COR-L47 (cell line): ENCODE measurements around the gene LRRC45.
"Not testable (repeated sequence)": the region's sequence is repeated elsewhere in the genome, so short reads cannot be mapped to it uniquely, and the experiment has no call there.

Experiments used
- DNase-seq: peaks from one replicate; lab custom pipeline; 2025; lab: John Stamatoyannopoulos, UW

Gene LRRC45

DNA sequence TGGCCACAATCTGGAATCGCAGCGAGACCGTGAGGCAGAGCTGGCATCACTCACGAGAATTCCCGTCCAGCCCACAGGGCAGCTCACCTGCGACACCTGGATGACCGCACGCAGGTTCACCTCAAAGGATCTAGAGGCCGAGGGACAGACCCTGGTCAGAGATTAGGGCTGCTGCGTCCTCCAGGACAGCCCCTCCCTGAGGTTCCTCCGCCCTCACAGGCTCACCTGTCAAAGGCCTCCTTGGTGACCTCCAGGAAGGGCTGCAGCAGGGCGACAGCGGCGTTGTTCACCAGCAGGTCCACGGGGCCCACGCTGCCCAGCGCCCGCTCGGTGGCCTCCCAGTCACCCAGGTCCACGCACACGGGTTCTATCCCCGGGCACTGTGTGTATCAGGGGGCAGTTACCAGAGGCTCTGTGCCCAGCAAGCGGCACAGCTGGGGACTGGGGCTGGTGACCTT, 13.6 kb downstream of the LRRC45 start:
- no peak for DNase-seq

- DNase-seq = peak; percentile 96
These were observed 14.2 kb downstream of the LRRC45 start, which contains the start of gene DCXR for GRCh38 chr17:82037092-82037888. Gene DCXR (minus strand): TSS chr17:82037697. CDS start chr17:82037682, 15 bp downstream.

- no peak for DNase-seq
These were observed 14.7 kb downstream of the LRRC45 start for GRCh38 chr17:82037889-82038195.

GRCh38 chr17:82038796-82039409, 15.8 kb downstream of the LRRC45 start:
- not testable (repeated sequence) for DNase-seq

DNA sequence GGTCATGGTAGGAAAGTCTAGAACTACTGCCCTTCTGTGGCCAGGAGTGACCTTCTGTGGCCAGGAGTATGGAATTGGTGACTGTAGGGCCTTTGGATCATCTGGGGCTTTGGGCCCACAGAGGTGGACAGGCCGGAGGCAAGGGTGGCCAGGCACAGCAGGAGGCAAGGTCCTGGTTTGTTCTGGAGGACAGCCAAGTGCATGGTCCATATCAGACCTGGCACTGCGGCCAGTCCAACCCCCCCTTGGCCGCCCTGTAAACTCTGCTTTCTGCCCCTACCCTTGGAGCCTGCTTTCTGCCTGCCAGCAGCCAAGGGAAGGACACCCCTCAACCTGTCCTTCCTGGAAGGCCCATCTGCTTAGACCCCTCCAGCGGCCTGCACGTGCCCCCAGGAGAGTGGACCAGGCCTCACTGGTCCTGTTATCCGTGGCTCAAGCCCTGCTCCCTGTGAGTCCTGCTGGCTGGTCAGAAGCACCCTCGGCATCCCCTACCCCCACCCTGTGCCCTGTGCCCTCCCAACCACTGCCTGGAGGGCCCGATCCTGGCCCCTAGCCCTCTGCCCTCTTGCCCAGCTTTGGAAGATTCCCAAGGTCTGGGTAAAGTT, 16.7 kb downstream of the LRRC45 start:
- DNase-seq = no peak

GRCh38 chr17:82041144-82041814, 18.2 kb downstream of the LRRC45 start:
- DNase-seq = no peak

- no peak for DNase-seq
These were observed 19.5 kb downstream of the LRRC45 start for GRCh38 chr17:82042649-82043048.

- no peak for DNase-seq
These were observed 20.4 kb downstream of the LRRC45 start for GRCh38 chr17:82043507-82043906.

GRCh38 chr17:82045936-82046484, 22.9 kb downstream of the LRRC45 start:
- DNase-seq = no peak

GRCh38 chr17:82046903-82047302, 23.8 kb downstream of the LRRC45 start:
- DNase-seq = no peak

GRCh38 chr17:82047379-82047778, 24.3 kb downstream of the LRRC45 start:
- no peak for DNase-seq

DNA sequence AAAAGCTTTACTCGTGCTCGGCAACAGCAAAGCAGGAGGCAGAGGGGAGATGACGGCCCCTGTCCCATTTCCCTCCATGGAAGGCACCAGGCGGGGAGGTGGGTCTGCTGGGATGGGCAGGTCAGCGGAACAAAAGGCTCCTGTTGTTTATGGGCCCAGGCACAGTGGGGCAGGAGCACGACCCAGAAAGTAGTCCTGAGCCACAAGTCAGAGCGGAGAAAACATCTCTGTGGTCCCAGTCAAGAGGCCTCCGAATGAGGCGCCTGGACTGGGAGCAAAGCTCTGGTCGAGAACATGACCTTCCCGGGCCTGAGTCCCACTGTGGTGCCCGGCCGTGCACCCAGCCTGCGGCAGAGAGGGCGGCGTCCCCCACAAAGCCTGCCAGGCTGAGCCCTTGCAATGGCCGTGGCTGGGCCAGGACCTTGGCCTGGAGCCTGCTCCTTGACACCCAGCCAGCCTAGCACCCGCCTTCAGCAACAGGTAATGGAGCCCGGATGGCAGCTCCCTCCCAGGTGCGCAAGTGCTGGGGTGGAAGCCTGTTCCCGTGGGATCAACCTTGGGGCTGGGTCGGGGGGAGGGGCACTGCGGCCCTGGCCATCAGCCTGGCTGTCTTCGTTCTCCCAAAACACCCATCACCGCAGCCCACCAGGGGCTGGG, 24.9 kb downstream of the LRRC45 start:
- DNase-seq = no peak

DNA sequence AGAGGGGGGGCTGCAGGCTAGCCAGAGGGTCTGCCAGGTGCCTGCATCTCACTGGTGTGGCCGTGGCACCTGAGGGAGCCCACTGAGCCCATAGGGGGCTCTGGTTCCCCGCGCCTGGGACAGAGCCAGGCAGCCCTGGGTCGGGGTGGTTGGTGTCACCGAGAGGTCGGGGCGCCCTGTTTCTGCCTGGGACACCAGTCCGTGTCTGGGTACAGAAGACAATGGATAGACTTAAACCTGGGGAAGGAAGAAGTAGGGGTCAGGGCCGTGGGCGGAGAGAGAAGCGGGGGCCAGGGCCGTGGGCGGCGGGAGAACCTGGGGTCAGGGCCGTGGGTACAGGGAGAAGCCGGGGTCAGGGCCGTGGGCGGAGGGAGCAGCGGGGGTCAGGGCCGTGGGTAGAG, 25.5 kb downstream of the LRRC45 start:
- DNase-seq = no peak

GRCh38 chr17:82049106-82049505, 26.0 kb downstream of the LRRC45 start:
- DNase-seq = no peak

- DNase-seq = no peak
These were observed 26.4 kb downstream of the LRRC45 start for GRCh38 chr17:82049521-82049971.

DNA sequence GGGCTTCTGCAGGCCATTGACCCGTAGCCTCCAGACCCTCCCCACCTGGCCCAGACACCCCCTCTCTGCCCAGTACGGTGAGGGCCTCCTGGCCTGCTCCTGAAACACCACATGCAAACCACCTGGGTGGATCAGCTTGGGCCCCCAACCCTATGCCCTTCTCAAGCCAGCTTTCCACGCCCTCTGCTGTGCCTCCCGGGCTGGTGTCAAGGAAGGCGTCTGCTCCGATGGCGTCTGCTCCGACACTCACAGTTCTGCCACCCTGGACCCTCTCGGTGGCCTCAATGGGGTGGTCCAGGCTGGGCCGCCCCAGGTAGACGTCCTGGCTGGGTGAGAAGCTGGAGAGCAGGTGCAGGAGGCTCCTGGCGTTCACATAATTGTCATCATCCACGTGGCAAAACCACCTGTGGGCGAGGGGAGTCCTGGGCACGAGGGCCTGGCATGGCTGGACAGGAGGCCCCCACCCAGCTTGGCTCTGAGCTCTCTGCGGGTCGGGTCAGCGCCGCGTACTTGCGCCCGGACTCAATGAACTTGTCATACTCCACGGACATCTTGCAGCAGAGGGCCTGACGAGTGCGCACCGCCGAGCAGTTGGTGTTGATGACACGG, 27.2 kb downstream of the LRRC45 start:
- no peak for DNase-seq

DNA sequence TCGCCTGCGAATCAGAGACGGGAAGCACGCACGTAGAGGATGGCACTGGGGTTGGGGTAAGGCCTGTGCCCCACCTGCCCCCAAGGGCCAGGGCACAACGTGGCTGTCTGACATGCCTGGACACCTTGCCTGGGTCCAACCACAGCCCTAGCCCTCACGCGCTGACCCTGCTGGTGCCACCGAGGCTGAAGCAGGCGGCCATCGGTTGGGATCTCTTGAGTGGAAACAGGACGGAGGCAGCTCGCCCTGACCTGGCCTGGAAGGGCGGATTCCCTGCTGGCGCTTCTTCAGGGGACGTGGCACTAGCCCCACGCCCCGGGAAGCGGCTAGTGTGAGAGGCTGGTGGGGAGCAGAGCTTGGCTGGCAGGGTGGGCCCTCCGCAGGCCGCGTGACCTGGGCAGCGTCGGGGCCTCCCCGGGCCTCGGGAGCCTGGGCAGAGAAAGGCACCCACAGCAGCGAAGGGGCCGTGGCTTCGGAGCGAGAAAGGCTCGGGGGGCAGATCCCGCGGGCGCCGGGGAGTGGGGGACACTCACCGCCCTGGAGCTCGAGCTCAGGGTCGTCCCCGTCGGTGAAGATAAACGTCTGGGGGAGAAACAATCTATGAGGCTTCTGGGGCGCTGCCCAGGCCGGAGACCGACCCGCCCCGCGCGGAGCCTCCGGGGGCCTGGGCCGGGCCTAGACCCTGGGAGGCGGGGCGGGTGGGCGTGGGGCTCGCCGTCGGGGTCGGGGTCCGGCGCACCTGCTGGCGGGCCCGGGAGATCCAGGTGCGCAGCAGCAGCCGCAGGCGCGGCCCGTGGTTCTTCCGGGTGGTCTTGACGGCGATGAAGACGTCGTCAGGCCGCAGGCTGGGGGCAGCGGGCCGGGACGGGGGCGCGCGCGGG, 27.9 kb downstream of the LRRC45 start:
- no peak for DNase-seq

DNA sequence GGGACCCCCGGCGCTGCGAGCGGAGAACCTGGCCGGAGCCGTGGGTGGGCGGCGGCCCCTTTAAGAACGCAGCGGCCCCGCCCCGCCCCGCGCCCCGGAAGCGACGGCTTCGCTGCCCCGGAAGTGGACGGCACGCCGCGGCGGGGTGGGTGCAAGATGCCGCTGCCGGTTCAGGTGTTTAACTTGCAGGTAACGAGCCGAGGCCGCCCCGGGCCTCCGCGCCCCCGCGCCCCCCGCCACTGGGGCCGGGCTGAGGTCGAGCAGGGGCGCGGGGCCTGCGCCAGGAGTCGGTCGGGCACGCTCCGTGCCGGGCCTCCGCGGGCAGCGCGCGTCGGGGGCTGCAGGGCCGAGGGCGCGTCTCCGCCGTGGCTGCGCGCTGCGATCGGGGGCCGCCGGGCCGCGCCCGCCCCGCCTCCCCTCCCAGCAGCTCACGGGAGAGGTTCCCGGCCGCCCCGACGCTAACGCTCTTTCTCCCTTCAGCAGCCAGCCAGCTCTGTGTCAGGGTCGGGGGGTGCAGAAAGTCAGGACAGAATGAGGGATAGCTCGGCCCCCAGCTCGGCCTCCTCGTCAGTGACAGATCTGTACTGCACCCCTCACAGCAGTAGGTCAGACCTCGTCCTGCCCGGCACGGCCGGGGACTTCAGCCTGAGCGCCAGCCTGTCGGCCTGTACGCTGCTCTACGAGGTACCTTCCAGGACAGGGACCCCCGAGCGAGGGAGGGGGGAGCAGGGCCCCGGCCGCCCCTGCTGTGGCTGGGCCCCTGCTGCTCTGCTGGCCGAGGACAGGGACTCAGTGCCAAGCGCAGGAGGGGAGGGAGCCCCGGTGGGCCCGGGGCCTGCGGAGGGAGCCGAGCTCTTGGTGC, 28.9 kb downstream of the LRRC45 start, which contains the start of the genes GPS1 and RFNG:
TSS of gene GPS1 (plus strand) at position 123 of the 862 bp plus-strand sequence. CDS start at position 157, 34 bp downstream.
TSS of gene RFNG (minus strand) at position 36 of the 862 bp plus-strand sequence. CDS start 45 bp downstream, outside the sequence.
- DNase-seq = peak; percentile 54

- DNase-seq = no peak
These were observed 29.5 kb downstream of the LRRC45 start for GRCh38 chr17:82052638-82053059.
